ENCODE results near the gene RILPL1.
"Not testable (repeated sequence)": the region's sequence is repeated elsewhere in the genome, so short reads cannot be mapped to it uniquely, and the experiment has no call there.

Gene RILPL1, protein sequence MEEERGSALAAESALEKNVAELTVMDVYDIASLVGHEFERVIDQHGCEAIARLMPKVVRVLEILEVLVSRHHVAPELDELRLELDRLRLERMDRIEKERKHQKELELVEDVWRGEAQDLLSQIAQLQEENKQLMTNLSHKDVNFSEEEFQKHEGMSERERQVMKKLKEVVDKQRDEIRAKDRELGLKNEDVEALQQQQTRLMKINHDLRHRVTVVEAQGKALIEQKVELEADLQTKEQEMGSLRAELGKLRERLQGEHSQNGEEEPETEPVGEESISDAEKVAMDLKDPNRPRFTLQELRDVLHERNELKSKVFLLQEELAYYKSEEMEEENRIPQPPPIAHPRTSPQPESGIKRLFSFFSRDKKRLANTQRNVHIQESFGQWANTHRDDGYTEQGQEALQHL

DNA sequence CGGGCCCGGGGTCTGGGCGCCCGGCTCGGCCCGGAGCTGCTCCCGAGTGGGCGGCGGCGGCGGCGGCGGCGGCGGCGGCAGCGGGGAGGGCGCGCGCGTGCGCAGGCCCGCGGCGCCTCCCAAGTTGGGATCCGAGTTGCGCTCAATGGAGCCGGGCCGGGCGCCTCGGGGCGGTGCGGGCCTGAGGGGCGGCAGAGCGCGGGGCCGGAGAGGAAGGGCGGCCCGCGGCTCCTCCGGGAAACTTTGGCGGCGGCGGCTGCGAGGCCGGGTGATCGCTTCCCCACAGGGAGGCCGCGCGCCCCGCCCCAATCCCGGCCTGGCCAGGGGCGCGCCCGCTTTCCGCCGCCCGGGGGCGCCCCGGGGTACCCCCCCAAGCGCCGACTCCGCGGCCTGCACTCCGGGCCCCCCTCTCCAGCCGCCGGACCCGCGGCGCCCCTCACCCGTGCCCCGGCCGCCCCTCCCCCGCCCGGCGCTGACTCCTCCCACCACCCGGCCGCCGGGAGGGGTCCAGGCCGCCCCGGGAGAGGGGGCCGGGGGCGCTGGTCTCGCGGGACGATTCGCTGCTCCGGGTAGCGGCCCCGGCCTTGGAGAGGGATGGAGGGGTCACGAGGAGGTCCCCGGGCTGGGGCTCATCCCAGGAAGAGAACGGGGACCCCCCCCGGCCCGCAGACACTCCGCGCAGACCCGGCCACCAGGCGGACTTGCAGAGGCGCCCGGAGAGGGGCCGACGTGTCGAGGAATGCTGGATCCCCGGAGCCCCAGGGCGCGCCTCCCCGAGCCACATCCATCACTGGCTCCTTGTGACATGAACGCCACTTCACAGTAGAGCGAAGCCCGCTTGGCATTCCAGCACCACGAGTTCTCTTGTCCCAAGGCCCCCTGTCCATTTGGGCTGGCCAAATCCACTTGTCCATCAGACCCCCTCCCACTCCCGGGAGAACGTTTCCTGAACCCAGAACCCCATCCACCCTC is at the start of gene RILPL1:
Gene RILPL1, minus strand, starts transcription at position 48 of the 972 bp plus-strand sequence. CDS start 237 bp downstream, outside the sequence.
- DNase-seq = peak; percentile 44 to 53

DNA sequence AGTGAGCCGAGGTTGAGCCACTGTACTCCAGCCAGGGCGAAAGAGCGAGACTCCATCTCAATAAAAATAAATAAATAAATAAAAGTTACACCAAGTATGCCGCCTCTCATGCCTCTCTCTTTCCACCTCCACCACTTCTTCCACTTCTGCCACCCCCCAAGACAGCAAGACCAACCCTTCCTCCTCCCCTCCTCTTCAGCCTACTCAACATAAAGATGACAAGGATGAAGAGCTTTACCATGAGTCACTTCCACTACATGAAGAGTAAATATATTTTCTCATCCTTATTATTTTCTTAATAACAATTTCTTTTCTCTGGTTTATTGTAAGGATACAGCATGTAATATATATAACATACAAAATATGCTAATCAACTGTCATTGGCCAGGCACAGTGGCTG is 47.3 kb upstream of the RILPL1 start:
- no peak for DNase-seq

DNA sequence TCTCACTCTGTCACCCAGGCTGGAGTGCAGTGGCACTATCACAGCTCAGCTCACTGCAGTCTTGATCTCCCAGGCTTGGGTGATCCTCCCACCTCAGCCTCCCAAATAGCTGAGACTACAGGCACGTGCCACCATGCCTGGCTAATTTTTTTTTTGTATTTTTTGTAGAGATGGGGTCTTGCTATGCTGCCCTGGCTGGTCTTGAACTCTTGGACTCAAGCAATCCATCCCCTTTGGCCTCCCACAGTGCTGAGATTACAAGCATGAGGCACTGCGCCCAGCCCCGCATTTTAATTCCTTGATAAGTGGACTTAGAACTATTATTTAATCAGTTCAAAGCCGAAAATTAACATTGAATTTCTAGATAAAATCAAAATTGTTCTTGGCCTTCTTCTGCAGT is 45.3 kb upstream of the RILPL1 start:
- DNase-seq = not testable (repeated sequence)

GRCh38 chr12:123578243-123578642 is 44.7 kb upstream of the RILPL1 start:
- DNase-seq = no peak

DNA sequence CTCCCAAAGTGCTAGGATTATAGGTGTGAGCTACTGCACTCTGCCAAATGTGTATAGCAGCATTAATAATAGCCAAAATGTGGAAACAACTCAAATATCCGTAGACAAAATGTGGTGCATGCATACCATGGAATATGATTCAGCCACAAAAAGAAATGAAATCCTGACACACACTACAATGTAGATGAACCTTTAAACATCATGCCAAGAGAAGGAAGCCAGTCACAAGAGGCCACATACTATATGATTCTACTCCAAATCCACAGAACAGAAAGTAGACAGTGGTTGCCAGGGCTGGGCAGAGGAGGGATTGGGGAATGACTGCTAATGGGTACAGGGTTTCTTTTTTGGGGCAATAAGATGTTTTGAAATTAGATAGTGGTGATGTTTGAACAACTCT is 43.1 kb upstream of the RILPL1 start:
- no peak for DNase-seq

DNA sequence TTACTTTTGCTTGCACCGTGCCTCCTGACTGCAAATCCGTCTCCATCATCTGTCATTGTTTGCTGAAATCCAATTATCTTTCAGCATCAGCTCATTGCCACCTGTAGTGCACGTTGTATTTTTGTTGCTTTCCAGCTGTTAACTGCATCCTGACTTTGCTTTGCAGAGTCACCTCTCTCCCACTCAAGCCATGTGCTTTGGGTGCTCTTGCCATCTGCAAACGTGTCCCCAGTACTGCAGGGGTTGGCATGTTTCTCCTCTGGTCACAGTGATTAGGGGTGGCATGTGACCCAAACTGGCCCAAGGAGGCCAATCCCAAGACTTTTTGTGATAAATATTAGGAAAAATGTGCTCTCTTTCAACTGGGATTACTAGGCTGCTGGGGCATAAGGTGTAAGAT is 40.4 kb upstream of the RILPL1 start:
- no peak for DNase-seq

- DNase-seq = no peak
Measured at GRCh38 chr12:123572391-123572790, 38.9 kb upstream of the RILPL1 start.

- DNase-seq = no peak
Measured at GRCh38 chr12:123571343-123571813, 37.9 kb upstream of the RILPL1 start.

DNA sequence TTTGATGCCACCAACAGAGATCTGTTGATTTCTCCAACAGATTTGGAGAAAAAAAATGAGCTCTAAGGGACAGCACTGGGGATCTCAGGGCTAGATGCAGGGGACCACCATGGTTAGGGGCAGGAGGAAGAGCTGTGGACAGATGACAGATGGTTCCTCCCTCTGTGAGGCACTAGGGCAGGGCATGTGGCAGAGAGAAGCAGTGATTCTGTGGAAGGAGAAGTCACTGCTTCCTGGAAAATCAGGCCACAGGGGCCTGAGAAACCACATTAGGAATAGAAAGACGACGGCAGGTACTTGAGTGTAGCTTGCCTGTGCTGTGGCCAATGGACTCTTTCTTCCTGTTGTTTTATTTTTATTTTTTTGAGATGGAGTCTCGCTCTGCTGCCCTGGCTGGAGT is 25.9 kb upstream of the RILPL1 start:
- DNase-seq = no peak

- DNase-seq = not testable (repeated sequence)
Measured at GRCh38 chr12:123558487-123558886, 25.0 kb upstream of the RILPL1 start.

DNA sequence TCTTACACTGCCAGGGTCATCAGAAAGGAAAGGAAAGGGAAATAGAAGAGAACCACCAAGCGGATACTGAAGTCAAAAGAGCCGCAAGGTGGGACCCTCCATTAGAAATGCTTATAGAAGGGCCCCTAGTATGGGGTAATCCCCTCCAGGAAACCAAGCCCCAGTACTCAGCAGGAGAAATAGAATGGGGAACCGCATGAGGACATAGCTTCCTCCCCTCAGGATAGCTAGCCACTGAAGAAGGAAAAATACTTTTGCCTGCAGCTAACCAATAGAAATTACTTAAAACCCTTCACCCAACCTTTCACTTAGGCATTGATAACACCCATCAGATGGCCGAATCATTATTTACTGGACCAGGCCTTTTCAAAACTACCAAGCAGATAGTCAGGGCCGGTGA is 21.3 kb upstream of the RILPL1 start:
- DNase-seq = not testable (repeated sequence)

GRCh38 chr12:123554136-123554535 is 20.6 kb upstream of the RILPL1 start:
- DNase-seq = not testable (repeated sequence)

DNA sequence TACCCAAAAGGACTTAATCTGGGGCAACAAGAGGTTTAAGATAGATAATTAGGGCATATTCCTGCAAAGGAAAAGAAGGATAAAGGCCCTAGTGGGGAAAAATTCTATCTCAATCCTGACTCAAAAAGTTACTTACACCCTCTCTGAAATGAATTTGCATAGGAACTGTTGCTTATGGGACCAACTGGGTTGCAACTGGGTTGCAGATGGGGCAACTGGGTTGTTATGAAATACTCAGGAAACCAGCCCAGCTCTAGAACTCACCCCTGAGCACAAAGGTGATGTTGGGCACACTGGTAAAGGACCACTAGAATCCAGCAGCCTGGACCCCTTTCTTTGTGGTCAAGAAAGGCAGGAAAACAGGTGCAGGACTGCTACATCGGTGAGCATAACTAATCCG is 17.2 kb upstream of the RILPL1 start:
- no peak for DNase-seq

DNA sequence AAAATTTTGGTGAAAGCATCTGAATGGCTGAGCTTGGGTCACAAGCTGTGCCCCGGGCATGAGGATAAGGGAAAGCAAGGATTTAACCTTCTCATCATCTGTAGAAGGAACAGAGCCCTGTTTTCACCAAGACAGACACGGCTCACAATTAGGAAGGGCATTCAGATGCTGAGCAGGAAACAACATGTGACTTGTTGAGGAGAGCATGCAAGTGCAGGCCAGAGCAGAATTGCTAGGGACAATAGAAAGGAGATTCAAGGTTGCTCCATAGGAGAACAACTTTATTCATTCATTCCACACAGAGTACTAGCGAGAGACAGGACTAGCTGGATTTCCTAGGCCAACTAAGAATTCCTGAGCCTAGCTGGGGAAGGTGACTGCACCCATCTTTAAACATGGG is 14.6 kb upstream of the RILPL1 start:
- no peak for DNase-seq

GRCh38 chr12:123546281-123546680 is 12.8 kb upstream of the RILPL1 start:
- DNase-seq = no peak

DNA sequence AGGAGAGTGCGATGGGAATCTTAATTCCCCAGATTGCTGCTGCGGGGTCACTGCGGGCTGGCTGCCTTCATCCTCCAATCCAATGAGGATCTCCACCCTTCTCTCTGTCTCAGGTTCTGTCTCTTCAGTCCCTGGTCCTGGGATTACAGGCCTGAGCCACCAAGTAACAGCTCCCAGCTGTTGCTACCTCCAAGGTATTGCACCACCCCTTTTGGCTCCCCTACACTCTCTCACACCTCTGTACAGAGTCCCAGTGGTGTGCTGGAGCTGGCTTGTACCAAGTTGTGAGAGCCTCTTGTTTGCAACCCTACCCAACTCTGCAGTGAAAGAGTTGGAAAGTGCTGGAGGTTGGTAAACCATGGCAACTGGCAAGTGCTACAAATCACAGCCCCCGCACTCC is 10.0 kb upstream of the RILPL1 start:
- DNase-seq = no peak

- no peak for DNase-seq
Measured at GRCh38 chr12:123540899-123541662, 7.6 kb upstream of the RILPL1 start.

DNA sequence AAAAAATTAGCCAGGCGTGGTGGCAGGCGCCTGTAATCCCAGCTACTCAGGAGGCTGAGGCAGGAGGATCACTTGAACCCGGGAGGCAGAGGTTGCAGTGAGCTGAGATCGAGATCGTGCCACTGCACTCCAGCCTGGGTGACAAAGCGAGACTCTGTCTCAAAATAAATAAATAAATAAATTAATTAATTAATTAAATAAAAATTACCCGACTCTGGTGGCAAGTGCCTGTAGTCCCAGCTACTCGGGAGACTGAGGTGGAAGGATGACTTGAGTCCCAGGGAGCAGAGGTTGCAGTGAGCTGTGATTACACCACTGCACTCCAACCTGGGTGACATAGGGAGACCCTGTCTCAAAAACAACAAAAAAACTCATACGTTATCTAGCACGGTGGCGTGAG is 2.4 kb upstream of the RILPL1 start:
- not testable (repeated sequence) for DNase-seq

DNA sequence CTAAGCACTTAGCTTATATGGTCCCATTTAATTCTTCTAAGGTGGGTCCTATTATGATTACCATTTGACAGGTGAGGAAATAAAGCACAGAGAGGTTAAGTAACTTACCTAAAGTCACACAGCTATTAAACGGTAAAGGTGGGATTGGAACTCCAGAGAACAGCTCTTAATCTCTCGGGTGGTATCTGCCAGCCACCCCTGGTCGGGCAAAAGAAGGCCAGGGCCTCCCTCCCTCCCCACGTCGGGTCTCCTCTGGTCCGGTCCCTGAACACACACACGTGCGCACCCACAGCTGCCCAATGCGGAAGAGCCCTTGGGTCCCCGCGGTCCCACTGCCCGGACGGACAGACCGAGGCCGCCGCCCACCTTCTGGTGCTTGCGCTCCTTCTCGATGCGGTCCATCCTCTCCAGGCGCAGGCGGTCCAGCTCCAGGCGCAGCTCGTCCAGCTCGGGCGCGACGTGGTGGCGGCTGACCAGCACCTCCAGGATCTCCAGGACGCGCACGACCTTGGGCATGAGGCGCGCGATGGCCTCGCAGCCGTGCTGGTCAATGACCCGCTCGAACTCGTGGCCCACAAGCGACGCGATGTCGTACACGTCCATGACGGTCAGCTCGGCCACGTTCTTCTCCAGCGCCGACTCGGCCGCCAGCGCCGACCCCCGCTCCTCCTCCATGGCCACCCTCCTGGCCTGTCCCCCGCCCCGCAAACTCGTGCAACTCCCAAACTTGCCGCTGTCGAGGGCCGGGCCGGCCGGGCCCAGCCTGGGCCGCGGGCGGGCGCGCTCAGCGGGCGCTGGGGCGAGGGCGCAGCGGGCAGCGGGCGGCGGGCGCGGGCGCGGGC is 490 bp downstream of the RILPL1 start:
- peak; percentile 25 to 32 for DNase-seq

GRCh38 chr12:123532019-123532418 is 1.5 kb downstream of the RILPL1 start:
- peak; percentile 12 to 18 for DNase-seq

GRCh38 chr12:123531091-123531490 is 2.4 kb downstream of the RILPL1 start:
- DNase-seq = no peak

DNA sequence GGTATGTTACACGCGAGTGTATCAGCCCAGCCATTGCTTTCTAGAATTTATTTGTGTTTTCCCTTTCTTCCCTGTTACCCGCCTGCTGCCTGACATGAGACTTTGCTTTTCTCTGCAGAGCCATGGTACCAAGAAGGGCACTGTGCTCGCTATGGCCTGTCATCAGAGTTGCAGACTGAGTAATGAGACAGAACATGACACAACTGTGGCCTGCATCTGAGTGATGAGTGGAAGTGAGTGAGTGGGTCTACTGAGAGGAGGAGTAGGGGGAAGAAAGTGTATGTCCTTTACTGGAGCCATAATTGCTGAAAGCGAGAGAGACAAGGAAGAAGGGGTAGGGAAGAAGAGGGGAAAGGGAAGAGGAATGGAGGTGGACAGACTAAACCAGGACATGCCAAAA is 2.9 kb downstream of the RILPL1 start:
- no peak for DNase-seq
